GM19324 (cell line): ENCODE results near the gene PACRG.

Experiments used
- ATAC-seq: cut with Tn5 transposase; IDR thresholded peaks from one replicate; pipeline ENCODE4 v1.9.1; 2021; ENCODE audit warnings: mild to moderate bottlenecking, moderate library complexity; ENCODE audit not compliant: unreplicated experiment, low FRiP score

Gene PACRG

DNA sequence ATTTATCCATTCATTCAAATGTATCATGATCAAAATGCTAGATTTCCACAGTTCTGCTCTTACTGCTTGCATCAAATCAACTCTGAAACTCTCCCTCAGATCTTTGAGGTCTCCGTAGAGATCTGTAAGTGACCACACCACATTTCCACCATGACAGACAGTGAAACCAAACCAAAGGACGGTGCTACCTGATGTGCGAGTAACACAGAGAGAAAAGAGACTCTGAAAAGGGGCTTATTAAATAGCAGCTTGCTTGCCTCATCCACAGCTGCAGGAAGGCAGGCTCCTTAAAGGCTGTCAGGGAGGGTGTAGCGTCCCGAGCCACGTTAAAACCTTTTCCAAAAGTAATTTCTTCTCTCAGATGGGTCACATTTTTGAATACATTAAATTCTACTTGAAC, 335.8 kb downstream of the PACRG start:
- no peak for ATAC-seq

DNA sequence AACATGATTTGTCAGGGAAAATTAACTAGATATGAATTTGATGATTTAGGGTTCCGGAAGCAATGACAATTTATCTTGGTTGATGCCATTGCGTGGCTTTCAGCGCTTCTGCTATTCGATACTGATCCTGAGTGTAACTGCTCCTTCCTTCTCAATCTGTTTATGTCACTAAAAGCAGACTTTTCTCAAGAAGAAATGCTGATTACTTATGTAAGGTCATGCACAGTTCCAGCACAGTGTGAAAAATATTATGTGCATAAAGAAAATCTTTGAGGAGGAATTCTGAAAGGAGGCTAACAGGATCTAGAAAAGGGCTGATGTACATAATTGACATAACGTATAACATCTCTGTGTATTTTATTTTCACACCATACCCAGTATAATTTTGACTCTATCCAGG, 336.6 kb downstream of the PACRG start:
- ATAC-seq, result no peak

DNA sequence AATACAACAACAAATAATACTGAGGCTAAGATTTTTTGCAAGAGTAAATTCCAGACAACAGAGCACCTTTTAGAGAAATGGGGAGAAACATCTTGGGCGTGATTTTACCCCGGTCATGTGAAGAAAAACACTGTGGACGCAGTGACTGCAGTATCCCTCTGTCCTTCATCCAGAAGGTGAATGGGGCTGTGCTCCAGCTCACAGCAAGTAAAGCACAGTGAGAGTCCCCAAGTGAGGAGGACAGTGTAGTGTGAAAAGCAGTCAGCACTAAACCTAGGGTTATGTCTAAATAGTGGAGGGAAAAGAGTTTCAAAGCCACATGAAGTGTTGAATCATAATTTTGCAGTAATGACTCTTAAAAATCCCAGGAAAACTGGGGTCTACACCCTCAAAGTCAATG, 338.4 kb downstream of the PACRG start:
- no peak for ATAC-seq

DNA sequence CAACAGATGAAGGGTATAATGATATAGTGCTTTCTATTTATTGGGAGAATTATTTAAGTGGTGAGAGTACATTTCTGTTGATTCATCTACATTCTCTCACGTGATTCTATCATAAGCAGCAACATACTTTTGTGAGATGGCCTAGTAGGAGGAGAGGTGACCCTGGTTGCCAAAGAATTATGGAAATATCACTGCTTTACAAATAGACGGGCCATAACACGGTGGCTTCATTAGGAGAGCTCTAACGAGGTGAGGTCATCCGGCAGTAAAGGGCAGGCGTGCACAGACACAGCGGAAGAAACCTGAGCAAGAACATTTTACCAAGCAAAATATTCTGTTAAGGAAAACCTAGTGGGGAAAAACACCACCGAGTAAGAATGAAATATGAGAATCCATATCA, 349.4 kb downstream of the PACRG start:
- ATAC-seq, result no peak

DNA sequence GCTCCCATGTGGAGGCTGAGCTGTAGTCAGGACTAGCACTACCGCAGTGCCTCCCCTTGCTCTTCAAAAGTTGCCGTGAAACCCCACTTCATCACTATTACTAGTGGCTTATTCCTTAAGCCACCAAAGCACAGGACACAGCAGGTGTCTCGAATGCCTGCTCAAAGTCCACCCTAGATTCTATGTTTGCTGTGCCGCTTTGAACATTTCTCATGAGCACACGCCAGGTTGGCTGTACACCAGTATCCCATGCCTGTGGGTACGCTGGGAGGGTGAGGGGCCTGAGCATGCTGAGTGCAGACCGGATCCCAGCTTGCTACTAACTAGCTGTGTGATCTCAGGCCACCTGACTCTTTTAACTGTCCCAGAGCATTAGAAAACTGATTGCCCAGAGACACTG, 350.9 kb downstream of the PACRG start:
- no peak for ATAC-seq

DNA sequence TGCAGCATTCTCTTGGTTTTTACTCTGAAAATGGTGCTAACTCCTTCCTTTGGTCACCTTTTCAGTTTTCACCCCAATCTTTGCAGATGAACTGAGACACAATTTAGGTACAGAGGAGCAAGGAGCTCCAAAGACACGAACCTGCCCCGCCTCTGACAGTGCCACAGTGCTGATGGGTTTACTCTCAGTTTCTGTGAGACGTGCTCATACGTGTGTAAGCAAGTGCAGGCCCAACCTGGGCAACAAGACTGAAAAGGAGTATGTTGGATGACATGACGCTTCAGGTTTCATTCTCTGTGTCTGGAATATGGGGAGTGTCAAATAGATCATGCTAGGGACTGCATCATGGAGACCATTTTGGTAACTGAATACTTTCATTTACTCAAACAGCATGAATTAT, 352.5 kb downstream of the PACRG start:
- ATAC-seq, result no peak

DNA sequence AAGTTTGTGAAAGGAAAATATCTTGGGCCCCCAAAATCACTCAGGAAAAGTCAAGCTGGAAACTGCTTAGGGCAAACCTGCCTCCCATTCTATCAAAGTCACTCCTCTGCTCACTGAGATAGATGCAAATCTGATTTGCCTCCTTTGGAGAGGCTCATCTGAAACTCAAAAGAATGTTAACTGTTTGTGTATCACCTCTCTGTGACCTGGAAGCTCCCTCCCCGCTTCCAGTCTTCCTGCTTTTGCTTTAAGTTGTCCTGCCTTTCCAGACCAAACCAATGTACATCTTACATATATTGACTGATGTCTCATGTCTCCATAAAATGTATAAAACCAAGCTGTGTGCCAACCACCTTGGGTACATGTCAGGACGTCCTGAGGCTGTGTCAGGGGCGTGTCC, 355.4 kb downstream of the PACRG start:
- no peak for ATAC-seq

DNA sequence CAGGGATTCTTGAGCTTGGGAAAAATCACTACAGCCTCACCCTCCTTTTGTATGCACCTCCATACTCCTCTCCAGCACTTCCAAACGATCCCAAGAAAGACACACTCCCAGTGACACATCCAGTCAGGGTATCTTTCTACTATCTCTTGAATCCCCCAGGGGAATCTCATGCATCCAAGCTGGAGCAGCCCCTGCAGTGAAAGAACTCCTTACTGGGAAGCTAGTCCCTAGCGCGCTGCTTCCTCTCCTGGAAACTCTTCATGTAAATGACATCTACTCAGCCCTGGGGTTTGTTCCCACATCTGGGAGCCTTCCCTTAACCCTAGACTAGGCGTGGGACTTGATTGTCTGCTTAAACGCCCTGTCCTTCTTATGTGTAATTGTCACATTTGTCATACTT, 357.7 kb downstream of the PACRG start:
- ATAC-seq, result no peak

DNA sequence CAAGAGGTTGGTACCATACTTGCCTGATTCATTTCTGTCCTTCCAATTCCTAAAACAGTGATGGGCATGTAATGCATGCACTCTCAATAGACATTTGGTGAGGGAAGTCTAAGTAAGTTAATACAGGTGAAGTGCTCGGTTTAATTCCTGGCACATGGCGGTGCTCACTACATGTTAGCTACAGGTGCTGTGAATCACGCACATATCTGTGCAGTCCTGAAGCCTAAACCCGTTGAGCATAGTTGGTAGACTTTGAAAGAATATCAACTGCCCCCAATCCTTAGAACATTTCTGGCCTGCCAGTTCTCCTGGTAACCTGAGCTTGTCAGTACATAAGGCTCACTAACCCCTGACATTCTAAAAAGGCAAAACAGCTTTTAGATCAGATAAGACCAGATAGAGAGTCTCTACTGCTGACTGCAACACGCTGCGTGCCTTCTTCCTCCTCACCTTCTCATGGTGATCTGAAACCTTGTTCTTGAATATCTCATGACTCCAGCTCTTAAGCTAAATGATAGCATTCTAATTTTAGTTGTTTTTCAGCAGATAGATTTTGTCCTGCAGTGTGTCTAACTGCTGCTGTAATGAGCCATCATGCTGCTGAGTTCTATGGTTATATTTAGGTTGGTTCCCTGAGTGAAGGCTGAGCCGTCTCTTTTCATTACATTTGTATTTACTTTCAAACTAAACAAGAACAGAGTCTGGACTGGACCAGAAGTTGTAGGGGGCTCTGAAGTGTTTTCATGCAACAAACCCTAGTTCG, 358.3 kb downstream of the PACRG start:
- no peak for ATAC-seq

DNA sequence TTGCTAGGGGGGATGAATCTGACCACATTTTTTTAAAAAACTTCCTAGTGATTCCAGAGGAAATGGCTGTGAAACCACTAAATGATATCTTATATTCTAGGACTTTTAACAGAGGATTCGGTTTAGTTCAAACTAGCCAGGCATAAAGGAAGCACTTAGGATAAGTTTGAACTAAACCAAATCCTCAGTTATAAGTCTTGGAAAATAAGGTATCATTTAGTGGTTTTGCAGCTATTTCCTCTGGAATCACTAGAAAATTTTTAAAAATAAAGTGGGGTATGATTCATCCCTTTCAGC, 358.8 kb downstream of the PACRG start:
- no peak for ATAC-seq

DNA sequence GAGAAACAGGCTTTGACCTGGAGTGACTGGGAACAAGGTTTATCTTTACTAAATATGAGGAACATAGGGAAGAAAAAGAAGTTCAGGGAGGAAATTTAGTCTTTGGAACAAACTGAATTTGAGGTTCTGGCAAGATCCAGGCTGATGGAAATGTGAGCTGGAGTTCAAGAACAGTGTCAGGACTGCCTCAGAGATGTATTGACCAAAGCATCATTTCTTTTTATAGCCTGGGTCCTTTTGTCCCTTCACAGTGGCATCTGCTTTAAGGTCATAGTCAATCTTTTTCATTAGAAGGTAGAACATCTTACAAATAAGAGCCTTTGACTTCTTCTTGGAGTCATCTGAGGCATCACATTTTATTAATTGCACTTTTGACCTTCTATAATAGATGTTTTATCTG, 360.2 kb downstream of the PACRG start:
- no peak for ATAC-seq

DNA sequence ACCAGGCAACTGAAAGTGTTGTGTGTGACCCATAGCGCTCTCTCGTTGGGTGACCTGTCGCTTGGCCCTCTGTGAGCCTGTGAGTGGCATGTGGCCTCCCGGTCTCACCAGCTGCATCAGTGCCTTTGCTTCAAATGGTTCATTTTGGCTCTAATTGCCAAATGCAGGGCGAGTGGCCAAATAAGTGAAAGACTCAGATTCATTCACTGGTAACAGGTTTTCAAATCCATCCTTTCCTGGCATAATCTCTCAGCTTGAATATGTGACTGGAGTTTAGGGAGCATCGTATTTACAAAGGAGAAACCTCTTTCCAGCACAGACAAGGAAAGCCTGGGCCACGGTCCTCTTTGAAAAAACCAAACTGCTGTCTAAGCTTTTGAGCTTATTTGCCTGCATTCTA, 365.1 kb downstream of the PACRG start:
- no peak for ATAC-seq

DNA sequence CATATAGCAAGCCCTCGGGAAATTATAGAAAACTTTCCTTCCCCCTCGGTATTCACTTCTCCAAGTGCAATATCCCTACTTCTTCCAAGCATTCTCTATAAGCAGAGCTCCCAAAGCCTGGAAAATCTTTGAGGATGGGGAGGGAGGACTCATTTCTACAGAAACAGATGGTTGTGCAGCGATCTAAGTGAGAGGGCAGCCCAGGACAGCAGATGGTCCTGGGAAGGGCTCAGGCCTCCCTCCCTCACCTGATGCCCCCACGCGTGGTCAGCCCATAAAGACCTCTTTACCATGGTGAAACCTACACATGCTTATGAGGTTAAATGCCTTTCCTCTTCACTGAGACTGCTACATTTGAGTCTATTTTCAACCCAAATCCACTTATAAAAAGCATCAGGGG, 367.1 kb downstream of the PACRG start:
- ATAC-seq, result no peak

DNA sequence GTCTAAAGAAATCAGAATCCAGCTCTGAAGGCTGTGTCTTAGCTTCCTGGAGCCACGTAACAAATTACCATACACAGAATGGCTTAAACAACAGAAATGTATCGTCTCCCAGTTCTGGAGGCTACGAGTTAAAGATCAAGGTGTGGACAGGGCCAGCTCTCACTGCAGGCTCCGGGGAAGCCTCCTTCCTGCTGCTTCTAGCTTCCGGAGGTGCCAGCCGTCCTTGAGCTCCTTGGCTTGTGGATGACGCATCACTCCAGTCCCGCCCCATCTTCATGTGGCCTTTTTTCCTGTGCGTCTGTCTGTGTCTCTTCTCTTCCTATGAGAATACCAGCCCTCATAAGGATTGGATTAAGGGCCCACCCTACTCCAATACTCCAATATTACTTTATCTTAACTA, 367.6 kb downstream of the PACRG start:
- no peak for ATAC-seq

DNA sequence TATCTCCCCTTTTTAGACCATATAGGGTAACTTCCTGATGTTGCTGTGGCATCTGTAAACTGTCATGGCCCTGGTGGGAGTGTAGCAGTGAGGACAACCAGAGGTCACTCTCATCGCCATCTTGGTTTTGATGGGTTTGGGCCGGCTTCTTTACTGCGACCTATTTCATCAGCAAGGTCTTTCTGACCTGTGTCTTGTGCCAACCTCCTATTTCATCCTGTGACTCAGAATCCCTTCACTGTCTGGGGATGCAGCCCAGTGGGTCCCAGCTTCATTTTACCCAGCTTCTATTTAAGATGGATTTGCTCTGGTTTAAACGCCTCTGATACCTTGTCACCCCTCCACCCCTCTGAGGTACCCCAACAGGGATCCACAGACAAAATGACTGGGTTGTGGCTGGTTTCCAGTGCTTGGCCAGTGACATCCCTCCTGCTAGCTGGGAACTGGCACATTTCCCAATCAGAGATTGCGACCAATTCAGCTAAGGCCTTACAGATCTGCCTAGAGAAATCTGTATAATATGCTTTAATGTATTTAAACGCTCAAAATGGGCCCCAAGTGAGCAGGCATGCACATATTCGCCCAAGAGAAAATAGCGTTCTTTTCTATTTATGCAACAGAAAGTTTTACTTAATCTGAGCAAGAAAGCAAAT, 371.2 kb downstream of the PACRG start:
- no peak for ATAC-seq

DNA sequence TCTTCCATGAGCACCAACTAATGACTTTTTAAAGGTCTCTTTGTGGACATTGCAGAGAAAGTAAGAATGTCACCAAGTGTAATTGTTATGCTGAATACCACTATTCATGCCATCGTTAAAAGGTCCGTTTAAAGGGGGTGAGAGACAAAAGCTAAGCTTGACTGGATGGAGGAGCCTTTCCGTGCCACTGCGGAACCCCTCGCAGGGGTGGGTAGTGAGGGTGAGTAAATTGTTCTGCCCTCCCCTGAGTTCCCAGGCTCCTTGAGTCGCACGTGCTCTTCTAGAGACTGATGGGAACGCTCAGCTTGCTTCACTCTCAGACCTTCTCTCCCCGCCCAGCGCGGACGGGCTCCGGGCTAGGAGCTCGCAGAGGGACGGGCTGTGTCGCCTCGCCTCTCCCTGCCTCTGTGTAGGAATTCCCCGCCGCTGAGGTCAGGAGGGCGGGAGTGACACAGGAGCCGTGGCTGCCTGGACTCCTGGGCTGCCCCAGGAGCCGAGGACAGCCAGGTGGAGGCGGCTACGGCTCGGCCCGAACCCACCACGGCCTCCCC, 371.9 kb downstream of the PACRG start:
- ATAC-seq, result no peak

DNA sequence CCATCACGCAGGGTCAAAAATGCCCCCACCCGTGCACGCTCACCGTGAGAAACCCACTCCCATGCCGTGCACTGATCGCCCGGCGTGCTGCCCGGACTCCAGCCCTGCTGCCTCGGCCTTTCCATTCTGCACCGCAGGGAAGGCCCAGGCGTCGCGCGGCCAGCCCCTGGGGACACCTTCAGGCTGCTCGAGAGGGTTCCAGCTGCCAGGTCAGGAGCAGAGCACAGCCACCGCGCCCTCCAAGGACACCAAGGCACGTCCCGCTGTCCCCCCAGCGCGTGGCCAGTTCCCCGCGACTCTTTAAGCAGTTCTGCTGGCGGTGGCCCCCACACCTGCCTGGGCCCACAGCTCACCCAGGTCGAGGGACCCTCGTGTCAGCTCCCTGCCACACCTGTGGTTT, 372.5 kb downstream of the PACRG start:
- no peak for ATAC-seq

DNA sequence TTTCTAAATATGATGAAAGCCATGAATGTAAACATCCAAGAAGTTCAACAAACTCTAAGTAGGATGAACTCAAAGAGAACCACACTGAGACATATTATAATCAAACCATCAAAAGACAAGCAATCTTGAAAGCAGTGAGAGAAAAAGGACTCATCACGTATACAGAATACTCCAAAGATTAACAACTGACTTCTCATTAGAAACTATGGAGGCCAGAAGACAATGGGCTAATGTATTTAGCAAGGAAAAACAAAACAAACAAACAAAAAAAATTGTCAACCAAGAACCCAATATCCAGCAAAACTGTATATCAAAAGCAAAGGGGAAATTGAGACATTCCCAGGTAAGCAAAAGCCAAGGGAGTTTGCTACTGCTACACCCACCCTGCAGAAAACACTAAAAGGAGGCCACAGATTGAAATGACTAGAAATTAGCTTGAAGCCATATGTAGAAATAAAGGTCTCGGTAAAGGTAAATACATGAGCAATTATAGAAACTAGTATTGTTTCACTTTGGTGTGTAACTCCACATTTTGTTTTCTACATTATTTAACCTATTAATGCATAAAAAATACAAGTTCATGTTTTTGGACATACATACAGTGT, 385.7 kb downstream of the PACRG start:
- no peak for ATAC-seq

DNA sequence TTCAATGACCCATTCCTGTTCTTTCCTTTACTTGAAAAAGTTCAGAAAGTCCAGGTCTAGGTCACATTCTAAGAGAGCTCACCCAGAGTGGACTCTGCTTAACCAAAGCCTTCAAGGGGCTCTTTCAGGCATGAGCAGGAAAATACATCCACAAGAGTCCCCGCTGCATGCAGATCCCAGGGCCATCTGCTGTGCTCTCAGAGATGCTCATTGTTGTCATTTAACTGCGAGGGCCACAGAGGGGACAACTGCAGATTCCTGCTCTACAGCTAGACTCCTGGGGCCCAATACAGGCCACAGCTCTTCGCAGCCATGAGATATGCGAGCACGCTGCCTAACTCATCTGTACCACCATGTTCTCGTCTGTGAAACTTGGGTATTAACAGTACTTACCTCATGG, 391.2 kb downstream of the PACRG start:
- no peak for ATAC-seq

DNA sequence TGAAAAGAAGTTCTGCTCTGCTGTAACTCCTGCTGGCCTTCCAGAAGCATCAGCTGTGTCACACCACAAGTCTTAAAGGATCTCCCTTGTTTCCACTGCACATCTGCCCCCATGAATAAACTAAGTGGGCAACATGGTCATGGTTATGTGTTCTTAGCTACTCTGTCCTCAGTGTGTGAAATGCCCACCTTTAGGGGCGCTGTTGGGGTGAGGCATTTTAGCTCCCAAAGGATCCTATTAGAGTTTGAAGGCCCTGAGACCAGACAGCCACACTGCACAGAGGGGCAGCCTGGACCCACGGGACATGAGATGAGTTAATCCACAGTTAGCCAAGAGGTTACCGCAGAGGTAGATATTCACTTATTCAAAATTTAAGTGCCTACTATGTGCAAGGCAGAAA, 392.4 kb downstream of the PACRG start:
- ATAC-seq, result no peak

DNA sequence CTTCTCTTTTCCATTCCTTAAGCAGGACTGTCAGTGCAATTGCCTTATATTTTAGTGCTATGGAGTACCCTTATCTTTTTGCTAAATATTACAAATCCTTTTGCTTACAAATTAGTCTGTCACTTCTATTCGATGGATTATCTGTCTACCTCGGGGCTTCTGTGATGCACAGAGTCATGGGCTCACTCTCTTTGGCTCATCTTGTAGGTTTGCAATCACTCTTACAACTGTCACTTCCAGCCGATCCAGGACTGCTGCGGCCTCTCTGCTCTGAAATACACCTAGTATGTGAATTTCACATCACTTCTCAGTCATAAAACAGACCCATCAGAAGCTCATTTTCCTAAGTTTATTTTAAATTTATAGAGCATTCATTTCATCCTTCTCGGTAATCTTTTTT, 393.5 kb downstream of the PACRG start:
- no peak for ATAC-seq

DNA sequence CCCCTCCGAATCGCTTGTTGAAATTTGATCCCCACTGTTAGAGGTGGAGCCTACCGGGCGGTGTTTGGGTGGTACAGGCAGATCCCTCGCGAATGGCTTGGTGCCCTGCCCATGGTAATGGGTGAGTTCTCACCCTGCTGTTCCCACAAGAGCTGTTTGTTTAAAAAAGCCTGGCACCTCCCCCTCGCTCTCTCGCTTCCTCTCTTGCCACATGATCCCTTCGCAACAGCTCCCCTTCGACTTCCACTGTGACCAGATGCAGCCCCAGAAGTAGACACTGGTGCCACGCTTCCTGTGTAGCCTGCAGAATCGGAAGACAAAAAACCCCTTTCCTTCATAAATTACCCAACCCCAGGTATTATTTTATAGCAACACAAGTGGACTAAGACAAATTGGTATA, 394.6 kb downstream of the PACRG start:
- ATAC-seq, result no peak
